Epidermal melanocyte (primary cell): ENCODE measurements around the gene CECR2.

Experiments used
- DNase-seq: peaks from one replicate; pipeline ENCODE4 v3.0.0; 2011; ENCODE audit warnings: low spot score; ENCODE audit not compliant: insufficient read length

Gene CECR2

DNA sequence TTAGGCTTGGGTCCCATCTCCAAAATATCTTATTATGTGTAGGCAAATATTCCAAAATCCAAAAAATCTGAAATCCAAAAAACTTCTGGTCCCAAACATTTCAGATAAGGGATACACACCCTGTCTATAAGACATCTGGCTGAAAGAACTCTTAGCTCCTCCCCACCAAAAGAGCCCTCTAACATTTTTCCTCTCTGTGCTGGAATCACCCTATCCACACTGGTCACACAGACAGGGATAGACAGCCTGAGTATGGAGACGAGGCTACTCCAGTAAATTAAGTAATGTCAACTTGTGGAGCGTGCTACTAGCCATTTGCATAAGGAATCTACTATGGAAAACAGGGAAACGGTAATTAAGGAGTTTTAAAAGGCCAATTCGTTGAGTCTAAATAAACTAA is 234.4 kb downstream of the CECR2 start:
- no peak for DNase-seq

DNA sequence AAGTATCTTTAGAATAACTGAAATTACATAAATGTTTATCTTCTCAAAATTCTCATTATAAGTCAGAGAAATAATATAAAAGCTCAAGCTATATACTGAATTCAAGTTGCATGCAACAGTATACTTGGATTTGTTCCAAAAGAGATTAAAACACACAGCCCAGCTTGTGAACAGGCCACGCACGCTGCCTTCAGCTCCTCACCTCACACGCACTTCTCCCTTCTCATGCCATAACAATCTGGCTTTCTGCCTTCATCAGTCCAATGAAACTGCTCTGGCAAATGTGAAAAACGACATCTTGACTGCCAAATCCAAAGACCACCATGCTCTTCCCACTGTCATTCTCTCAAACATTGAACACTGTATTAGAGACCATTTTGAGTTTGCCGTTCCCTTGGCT is 237.2 kb downstream of the CECR2 start:
- DNase-seq = no peak
